Fibroblast of lung (primary cell): Measurements from ENCODE around the gene HOXB1.
"Not testable (repeated sequence)": the region's sequence is repeated elsewhere in the genome, so short reads cannot be mapped to it uniquely, and the experiment has no call there.

Source experiments
- CTCF ChIP-seq, 2 donors: IDR thresholded peaks in 1 of 2; conservative IDR thresholded peaks in 1 of 2; 1 replicate in 1 of 2; 2 replicates in 1 of 2; pipeline ENCODE4 v1.5.1; 2011 to 2012; ENCODE audit warnings: low read length in 2 of 2, control low read depth in 1 of 2, inconsistent platforms in 1 of 2, low read depth in 1 of 2, mild to moderate bottlenecking in 1 of 2
- EZH2 ChIP-seq: IDR thresholded peaks from 2 replicates; pipeline ENCODE4 v1.5.1; 2012; ENCODE audit warnings: low read length, control low read depth, mild to moderate bottlenecking; ENCODE audit errors: missing control alignments

- TF ChIP-seq EZH2; CTCF (conservative IDR thresholded peaks at IDR 0.05 in 1 of 2, IDR thresholded peaks at IDR 0.05 in 1 of 2; ENCODE audit: low read depth in 1 of 2, low read length in 2 of 2): not testable (repeated sequence)
Observed at GRCh38 chr17:48509708-48510107, 21.1 kb downstream of the HOXB1 start.
